GM12878 (cell line): Measurements from ENCODE around the gene ARHGEF25. TPM values are rescaled to one million over a fixed set of nuclear protein-coding genes. Genes with fewer than 3 reads are reported as not detected.

ENCODE experiments used
- ATAC-seq: fragments of 200-7000 bp; cut with Tn5 transposase; 3 replicates; pipeline ENCODE4 v1.9.1; 2020; ENCODE audit warnings: mild to moderate bottlenecking, moderate library complexity
- BruUV-seq: library from RNA; stranded (reverse); fragments of 400-500 nt; replicated peaks from 2 replicates; lab custom pipeline; 2021; lab: Mats Ljungman, UMichigan
- CTCF ChIA-PET: fragments of 300-600 bp; sonication (Branson Sonifier 250); formaldehyde crosslinking; extraction: SDS; loops from one replicate; lab custom pipeline; 2021; ENCODE audit warnings: inconsistent platforms; lab: Yijun Ruan, JAX
- POLR2A ChIA-PET: fragments of 350-600 bp; formaldehyde crosslinking; extraction: SDS; loops from one replicate; lab custom pipeline; 2021; ENCODE audit warnings: inconsistent platforms; lab: Charles Lee
- RAD21 ChIA-PET: fragments of 300-600 bp; sonication (Branson Sonifier 250); formaldehyde crosslinking; loops from one replicate; lab custom pipeline; 2023; ENCODE audit warnings: antibody characterized with exemption; ENCODE audit not compliant: unreplicated experiment; lab: Charles Lee
- SMC1A ChIA-PET: fragments of 300-600 bp; sonication (Branson Sonifier 250); formaldehyde crosslinking; loops from one replicate; lab custom pipeline; 2023; ENCODE audit not compliant: unreplicated experiment, uncharacterized antibody; lab: Charles Lee
- DNase-seq: peaks from one replicate; pipeline ENCODE4 v3.0.0-alpha.2; 2011; ENCODE audit warnings: low read depth, low spot score
- FAIRE-seq: peaks from 3 replicates; lab custom pipeline; 2011; peaks lifted over from hg19 to GRCh38; lab: Jason Lieb, UNC
- H2AFZ ChIP-seq: 2 replicates; pipeline ENCODE4 v1.6.0; 2011; ENCODE audit warnings: low read depth, low read length, control low read depth; ENCODE audit not compliant: control insufficient read depth
- H3K27ac ChIP-seq: 2 replicates; pipeline ENCODE4 v1.5.1; 2011; ENCODE audit warnings: control low read depth; ENCODE audit not compliant: control insufficient read depth, insufficient read depth
- H3K27me3 ChIP-seq, 2 experiments: replicated peaks in 1 of 2; 2 replicates each; pipeline versions ENCODE4 v1.6.0 to v1.6.1; 2011; ENCODE audit warnings: low read length in 1 of 2; ENCODE audit not compliant: control insufficient read depth in 2 of 2, insufficient read depth in 2 of 2
- H3K36me3 ChIP-seq, 2 experiments: 2 replicates each; pipeline ENCODE4 v1.5.1; 2011; ENCODE audit warnings: low read length in 1 of 2; ENCODE audit not compliant: control insufficient read depth in 2 of 2, insufficient read depth in 2 of 2
- H3K4me1 ChIP-seq: 2 replicates; pipeline ENCODE4 v1.6.1; 2011; ENCODE audit warnings: mild to moderate bottlenecking, low read length, moderate library complexity, mixed read lengths; ENCODE audit not compliant: control insufficient read depth, insufficient read depth
- H3K4me2 ChIP-seq: 2 replicates; pipeline ENCODE4 v1.6.0; 2011; ENCODE audit warnings: control low read depth; ENCODE audit not compliant: control insufficient read depth, insufficient read depth
- H3K4me3 ChIP-seq: fragments of 200-600 bp; sonication (generic); 2 replicates; pipeline ENCODE4 v1.5.1; 2016
- H3K79me2 ChIP-seq: 2 replicates; pipeline ENCODE4 v1.6.0; 2011; ENCODE audit warnings: low read length; ENCODE audit not compliant: control insufficient read depth, insufficient read depth
- H3K9ac ChIP-seq: 2 replicates; pipeline ENCODE4 v1.8.0; 2011; ENCODE audit warnings: low read length, control low read depth, mixed read lengths; ENCODE audit not compliant: control insufficient read depth, insufficient read depth
- H3K9me3 ChIP-seq: replicated peaks from 3 replicates; pipeline ENCODE4 v1.5.1; 2011; ENCODE audit warnings: mild to moderate bottlenecking, low read length; ENCODE audit not compliant: control insufficient read depth, insufficient read depth
- H4K20me1 ChIP-seq: 2 replicates; pipeline ENCODE4 v1.6.0; 2011; ENCODE audit not compliant: control insufficient read depth, insufficient read depth
- ASH2L ChIP-seq: fragments of 300-600, 200-600 bp; sonication (generic); IDR thresholded peaks from 2 replicates; pipeline ENCODE4 v1.6.1; 2017; ENCODE audit warnings: low read depth, mild to moderate bottlenecking, borderline replicate concordance
- BACH1 ChIP-seq: fragments of 450-650 bp; IDR thresholded peaks from 2 replicates; pipeline ENCODE4 v1.6.1; 2017; ENCODE audit warnings: mild to moderate bottlenecking, borderline replicate concordance
- EED ChIP-seq: sonication (generic); IDR thresholded peaks from 2 replicates; pipeline ENCODE4 v1.6.1; 2016; ENCODE audit warnings: antibody characterized with exemption, low read depth
- ESRRA ChIP-seq: IDR thresholded peaks from 2 replicates; pipeline ENCODE4 v1.6.1; 2012; ENCODE audit warnings: mild to moderate bottlenecking, low read length, improper control_type of control experiment
- ETV6 ChIP-seq, 2 experiments: fragments of 450-650 bp in 1 of 2; IDR thresholded peaks in 1 of 2; conservative IDR thresholded peaks in 1 of 2; 2 replicates each; pipeline ENCODE4 v1.6.1; 2014; ENCODE audit warnings: antibody characterized with exemption in 1 of 2, borderline replicate concordance in 1 of 2, low read depth in 1 of 2, mild to moderate bottlenecking in 1 of 2, moderate library complexity in 1 of 2
- FOXK2 ChIP-seq: fragments of 450-650 bp; IDR thresholded peaks from 2 replicates; pipeline ENCODE4 v1.6.1; 2017; ENCODE audit warnings: mild to moderate bottlenecking, moderate library complexity
- GABPA ChIP-seq: IDR thresholded peaks from 2 replicates; pipeline ENCODE4 v1.6.1; 2014; ENCODE audit warnings: antibody characterized with exemption, low read depth, mild to moderate bottlenecking, inconsistent platforms
- HDAC6 ChIP-seq: fragments of 200-600 bp; sonication (generic); IDR thresholded peaks from one replicate; pipeline ENCODE4 v1.8.0; 2017; ENCODE audit warnings: antibody characterized with exemption; ENCODE audit not compliant: unreplicated experiment
- LARP7 ChIP-seq: fragments of 450-650 bp; IDR thresholded peaks from 2 replicates; pipeline ENCODE4 v1.6.1; 2017; ENCODE audit warnings: mild to moderate bottlenecking
- NFIC ChIP-seq: IDR thresholded peaks from 2 replicates; pipeline ENCODE4 v1.6.1; 2012; ENCODE audit warnings: low read depth, mild to moderate bottlenecking, inconsistent platforms, low read length, moderate library complexity
- PML ChIP-seq: IDR thresholded peaks from 2 replicates; pipeline ENCODE4 v1.6.1; 2012; ENCODE audit warnings: low read length, inconsistent platforms
- RAD51 ChIP-seq: fragments of 450-650 bp; IDR thresholded peaks from 2 replicates; pipeline ENCODE4 v1.6.1; 2016; ENCODE audit warnings: moderate library complexity, mild to moderate bottlenecking, inconsistent platforms
- RCOR1 ChIP-seq: conservative IDR thresholded peaks from 2 replicates; pipeline ENCODE4 v1.6.1; 2012; ENCODE audit warnings: low read depth, low read length, improper control_type of control experiment
- RFX5 ChIP-seq: IDR thresholded peaks from 2 replicates; pipeline ENCODE4 v1.6.1; 2011; ENCODE audit warnings: low read depth, low read length, improper control_type of control experiment
- STAT1 ChIP-seq: fragments of 450-650 bp; conservative IDR thresholded peaks from 2 replicates; pipeline ENCODE4 v1.6.1; 2014; ENCODE audit warnings: antibody characterized with exemption, mild to moderate bottlenecking
- TCF7 ChIP-seq: IDR thresholded peaks from 2 replicates; pipeline ENCODE4 v1.6.1; 2014; ENCODE audit warnings: antibody characterized with exemption, borderline replicate concordance
- WRNIP1 ChIP-seq: IDR thresholded peaks from 2 replicates; pipeline ENCODE4 v1.6.1; 2011; ENCODE audit warnings: low read depth, low read length, improper control_type of control experiment, borderline replicate concordance
- in situ Hi-C: fragments of 300-500 bp; cut with MboI; formaldehyde crosslinking; loops from 9 replicates; pipeline ENCODE4 v1.14.3; 2018; ENCODE audit warnings: mixed read lengths
- intact Hi-C: fragments of 100-400 bp; cut with micrococcal nuclease; formaldehyde crosslinking; loops from one replicate; pipeline ENCODE4 v1.14.2; 2022; ENCODE audit not compliant: unreplicated experiment
- polyA plus RNA-seq, 11 experiments: library from polyadenylated mRNA; depleted of rRNA in 4 of 11; unstranded in 6 of 11; stranded (reverse) in 5 of 11; fragments of >200 nt; fragmentation: Nextera tagmentation in 4 of 11; fragmentation: Illumina TruSeq in 1 of 11; extraction: Ambion mirVana in 4 of 11; extraction: Trizol in 1 of 11; gene quantifications; 1 replicate in 1 of 11; 2 replicates in 10 of 11; pipeline versions ENCODE4 v1.2.1 to v1.2.3, GENCODE V29; 2011 to 2016; ENCODE audit warnings: inconsistent platforms in 2 of 11, missing spikeins in 2 of 11, low read depth in 1 of 11
- total RNA-seq, 4 experiments: library from RNA; depleted of rRNA in 3 of 4; stranded (reverse); fragments of >200 nt in 3 of 4; fragmentation: Illumina TruSeq in 1 of 4; extraction: Trizol in 1 of 4; gene quantifications; 2 replicates each; pipeline versions ENCODE4 v1.2.1 to v1.2.3, GENCODE V29; 2013 to 2021
- TF ChIP-seq, protein P1 (sequence below): IDR thresholded peaks from 2 replicates; pipeline ENCODE4 v1.6.1; 2011; ENCODE audit warnings: borderline replicate concordance, low read depth, mild to moderate bottlenecking, moderate library complexity, mixed read lengths, low read length; ENCODE audit not compliant: insufficient read depth; ENCODE audit errors: extremely low read length
- TF ChIP-seq, protein P2 (sequence below): IDR thresholded peaks from 2 replicates; pipeline ENCODE4 v1.6.1; 2011; ENCODE audit warnings: borderline replicate concordance, low read depth, mild to moderate bottlenecking, moderate library complexity, low read length; ENCODE audit not compliant: insufficient read depth, poor library complexity, severe bottlenecking

Gene ARHGEF25
- total and polyA plus RNA-seq, 10 of the 15 experiments (the other 5 are each of a cell fraction or from before 2014, with no cell fraction given): 0.08 to 4.5 (median 1.2) TPM; not detected in 3

GRCh38 chr12:57584050-57584449 is 27.2 kb upstream of the ARHGEF25 start (continued):
- no peak for TF ChIP-seq HDAC6
- TF ChIP-seq PML: no peak

DNA sequence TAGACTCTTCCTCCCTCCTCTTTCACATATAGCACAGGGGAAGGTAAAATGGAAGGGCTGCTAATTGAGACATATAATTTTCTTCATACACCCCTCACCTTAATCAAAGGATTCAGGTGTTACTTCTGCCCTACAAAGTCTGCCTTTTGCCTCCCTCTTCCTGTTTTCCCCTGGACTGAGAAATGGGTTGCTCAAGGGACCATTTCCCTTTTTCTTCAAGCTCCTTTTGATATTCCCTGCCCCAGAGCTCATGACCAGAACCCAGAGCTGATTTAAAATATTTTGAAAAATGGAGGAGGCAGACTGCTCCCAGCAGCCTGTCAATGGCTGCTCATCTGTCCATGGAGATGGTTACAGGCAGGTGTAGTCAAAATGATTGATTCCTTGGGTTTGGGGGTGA is 26.5 kb upstream of the ARHGEF25 start:
- H3K9me3 ChIP-seq: no peaks in the 10 kb centered on the region
- FAIRE-seq: no peak
- intact Hi-C loops: loop anchor here (10.0 kb wide), 1 partner anchor 320 kb away; no protein-coding TSS in a partner anchor
- ChIA-PET POLR2A (interaction anchor here (0.9 to 1.1 kb wide), 2 partner anchors 9 to 30 kb away, joined by 3 read pairs; no protein-coding TSS in a partner anchor), RAD21 (interaction anchor here (0.8 to 5.3 kb wide), 6 partner anchors 11 to 160 kb away, joined by 3 to 28 read pairs (median 4); partner anchors contain the start of gene TSPAN31), SMC1A (interaction anchor here (0.9 to 3.6 kb wide), 8 partner anchors 9 to 319 kb away, joined by 3 to 16 read pairs (median 6); no protein-coding TSS in a partner anchor), CTCF (interaction anchor here (0.9 to 7.8 kb wide), 20 partner anchors 7 to 219 kb away, joined by 3 to 119 read pairs (median 8); partner anchors contain the start of genes B4GALNT1, GLI1, PIP4K2C and TSPAN31)
- no peaks in the 10 kb centered on the region for H3K79me2 ChIP-seq
- DNase-seq: no peak
- no peak overlapping the region for H3K27ac ChIP-seq
- H3K36me3 ChIP-seq: no peaks in the 10 kb centered on the region
- H3K27me3 ChIP-seq: no peaks in the 10 kb centered on the region; a peak in 1 of 4 replicates
- no peaks in the 10 kb centered on the region for H4K20me1 ChIP-seq
- no peak overlapping the region for H2AFZ ChIP-seq
- no peak overlapping the region for H3K9ac ChIP-seq
- in situ Hi-C loops: no loop called here
- H3K4me3 ChIP-seq: no peak overlapping the region
- ATAC-seq: no peak
- BruUV-seq: no TSS peak
- H3K4me2 ChIP-seq: no peak overlapping the region
- TF ChIP-seq PML (no peak), NFIC (no peak), FOXK2 (no peak), BACH1 (no peak), LARP7 (no peak), STAT1 (no peak), RCOR1 (no peak), RAD51 (no peak), EED (no peak), ETV6 (conservative IDR thresholded peaks at IDR 0.05 in 1 of 2, IDR thresholded peaks at IDR 0.05 in 1 of 2; ENCODE audit: borderline replicate concordance in 1 of 2, low read depth in 1 of 2) (no peak), ASH2L (no peak), WRNIP1 (no peak), TCF7 (no peak), HDAC6 (no peak), RFX5 (no peak), GABPA (no peak), ESRRA (no peak)
- TF ChIP-seq, protein P1, sequence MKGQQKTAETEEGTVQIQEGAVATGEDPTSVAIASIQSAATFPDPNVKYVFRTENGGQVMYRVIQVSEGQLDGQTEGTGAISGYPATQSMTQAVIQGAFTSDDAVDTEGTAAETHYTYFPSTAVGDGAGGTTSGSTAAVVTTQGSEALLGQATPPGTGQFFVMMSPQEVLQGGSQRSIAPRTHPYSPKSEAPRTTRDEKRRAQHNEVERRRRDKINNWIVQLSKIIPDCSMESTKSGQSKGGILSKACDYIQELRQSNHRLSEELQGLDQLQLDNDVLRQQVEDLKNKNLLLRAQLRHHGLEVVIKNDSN: no peak
- TF ChIP-seq, protein P2, sequence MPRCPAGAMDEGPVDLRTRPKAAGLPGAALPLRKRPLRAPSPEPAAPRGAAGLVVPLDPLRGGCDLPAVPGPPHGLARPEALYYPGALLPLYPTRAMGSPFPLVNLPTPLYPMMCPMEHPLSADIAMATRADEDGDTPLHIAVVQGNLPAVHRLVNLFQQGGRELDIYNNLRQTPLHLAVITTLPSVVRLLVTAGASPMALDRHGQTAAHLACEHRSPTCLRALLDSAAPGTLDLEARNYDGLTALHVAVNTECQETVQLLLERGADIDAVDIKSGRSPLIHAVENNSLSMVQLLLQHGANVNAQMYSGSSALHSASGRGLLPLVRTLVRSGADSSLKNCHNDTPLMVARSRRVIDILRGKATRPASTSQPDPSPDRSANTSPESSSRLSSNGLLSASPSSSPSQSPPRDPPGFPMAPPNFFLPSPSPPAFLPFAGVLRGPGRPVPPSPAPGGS: no peak
- H3K4me1 ChIP-seq: no peaks in the 10 kb centered on the region
